Peyer's patch (tissue), 4 donors: ENCODE data around the gene HSD11B1L.

Experiments
- POLR2A ChIP-seq, 2 donors: fragments of 450-650 bp; IDR thresholded peaks; one replicate each; pipeline ENCODE4 v1.5.1; 2017; ENCODE audit warnings: antibody characterized with exemption in 2 of 2, mild to moderate bottlenecking in 2 of 2, moderate library complexity in 2 of 2
- TF ChIP-seq, protein P1 (sequence below), 6 experiments: fragments of 450-650 bp in 4 of 6; fragments of 200-600 bp in 2 of 6; sonication (generic) in 1 of 6; IDR thresholded peaks; one replicate each; pipeline ENCODE4 v1.5.1; 2017 to 2019; ENCODE audit warnings: antibody characterized with exemption in 6 of 6, mild to moderate bottlenecking in 3 of 6, moderate library complexity in 1 of 6

GRCh38 chr19:5711713-5712161 is 30.9 kb downstream of the HSD11B1L start:
- TF ChIP-seq, protein P1, sequence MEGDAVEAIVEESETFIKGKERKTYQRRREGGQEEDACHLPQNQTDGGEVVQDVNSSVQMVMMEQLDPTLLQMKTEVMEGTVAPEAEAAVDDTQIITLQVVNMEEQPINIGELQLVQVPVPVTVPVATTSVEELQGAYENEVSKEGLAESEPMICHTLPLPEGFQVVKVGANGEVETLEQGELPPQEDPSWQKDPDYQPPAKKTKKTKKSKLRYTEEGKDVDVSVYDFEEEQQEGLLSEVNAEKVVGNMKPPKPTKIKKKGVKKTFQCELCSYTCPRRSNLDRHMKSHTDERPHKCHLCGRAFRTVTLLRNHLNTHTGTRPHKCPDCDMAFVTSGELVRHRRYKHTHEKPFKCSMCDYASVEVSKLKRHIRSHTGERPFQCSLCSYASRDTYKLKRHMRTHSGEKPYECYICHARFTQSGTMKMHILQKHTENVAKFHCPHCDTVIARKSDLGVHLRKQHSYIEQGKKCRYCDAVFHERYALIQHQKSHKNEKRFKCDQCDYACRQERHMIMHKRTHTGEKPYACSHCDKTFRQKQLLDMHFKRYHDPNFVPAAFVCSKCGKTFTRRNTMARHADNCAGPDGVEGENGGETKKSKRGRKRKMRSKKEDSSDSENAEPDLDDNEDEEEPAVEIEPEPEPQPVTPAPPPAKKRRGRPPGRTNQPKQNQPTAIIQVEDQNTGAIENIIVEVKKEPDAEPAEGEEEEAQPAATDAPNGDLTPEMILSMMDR (IDR thresholded peaks at IDR 0.05) = no peak
- TF ChIP-seq POLR2A (IDR thresholded peaks at IDR 0.05) = no peak
